Endothelial cell of umbilical vein (primary cell): ENCODE measurements around the gene TLNRD1. TPM values are rescaled to one million over a fixed set of nuclear protein-coding genes. Genes with fewer than 3 reads are reported as not detected.
A peak's percentile ranks its signal among the peaks of the same experiment; 100 is the strongest.

ENCODE experiments used
- BruUV-seq: library from RNA; stranded (reverse); fragments of 400-500 nt; replicated peaks from 2 replicates; lab custom pipeline; 2021; lab: Mats Ljungman, UMichigan
- CTCF ChIA-PET: fragments of 300-600, 350-600 bp; sonication (Branson Sonifier 250); formaldehyde crosslinking; loops from one replicate; lab custom pipeline; 2021; ENCODE audit warnings: antibody characterized with exemption, inconsistent platforms; lab: Charles Lee
- POLR2A ChIA-PET: fragments of 300-600, 350-600 bp; sonication (Branson Sonifier 250); formaldehyde crosslinking; loops from one replicate; lab custom pipeline; 2021; ENCODE audit warnings: antibody characterized with exemption, inconsistent platforms; lab: Charles Lee
- DNase-seq: peaks from one replicate; pipeline ENCODE4 v3.0.0-alpha.2; 2011; ENCODE audit warnings: low read depth, low spot score
- FAIRE-seq: peaks from 2 replicates; lab custom pipeline; 2011; peaks lifted over from hg19 to GRCh38; lab: Jason Lieb, UNC
- H2AFZ ChIP-seq: 2 replicates; pipeline ENCODE4 v1.6.0; 2012; ENCODE audit warnings: low read depth, low read length, control low read depth, inconsistent platforms
- H3K27ac ChIP-seq: 2 replicates; pipeline ENCODE4 v1.5.1; 2011; ENCODE audit warnings: low read depth, mild to moderate bottlenecking, control low read depth, low read length, moderate library complexity; ENCODE audit not compliant: insufficient read depth
- H3K27me3 ChIP-seq, 2 experiments: 2 replicates each; pipeline versions ENCODE4 v1.6.0 to v1.6.1; 2011; ENCODE audit warnings: low read length in 2 of 2, mixed read lengths in 1 of 2; ENCODE audit not compliant: control insufficient read depth in 2 of 2, insufficient read depth in 2 of 2
- H3K36me3 ChIP-seq, 2 experiments: 2 replicates in 1 of 2; 3 replicates in 1 of 2; pipeline ENCODE4 v1.5.1; 2011; ENCODE audit warnings: low read length in 2 of 2, mild to moderate bottlenecking in 1 of 2, moderate library complexity in 1 of 2; ENCODE audit not compliant: control insufficient read depth in 2 of 2, insufficient read depth in 2 of 2; ENCODE audit errors: extremely low read depth in 1 of 2
- H3K4me1 ChIP-seq: 3 replicates; pipeline ENCODE4 v1.5.1; 2011; ENCODE audit warnings: mild to moderate bottlenecking, low read length; ENCODE audit not compliant: control insufficient read depth, insufficient read depth; ENCODE audit errors: extremely low read depth
- H3K4me2 ChIP-seq: 2 replicates; pipeline ENCODE4 v1.6.1; 2011; ENCODE audit warnings: low read length, control low read depth, mixed read lengths; ENCODE audit not compliant: insufficient read depth
- H3K4me3 ChIP-seq, 3 experiments: fragments of 200-600 bp in 1 of 3; sonication (generic), shearing (Covaris generic) in 1 of 3; replicated peaks in 1 of 3; 2 replicates each; pipeline ENCODE4 v1.5.1; 2011 to 2016; ENCODE audit warnings: control low read depth in 3 of 3, low read length in 3 of 3, mild to moderate bottlenecking in 2 of 3, inconsistent platforms in 1 of 3, low read depth in 1 of 3, moderate library complexity in 1 of 3; ENCODE audit not compliant: insufficient read depth in 1 of 3
- H3K79me2 ChIP-seq: 2 replicates; pipeline ENCODE4 v1.6.0; 2012; ENCODE audit warnings: low read length, inconsistent platforms; ENCODE audit not compliant: control insufficient read depth, insufficient read depth
- H3K9ac ChIP-seq: replicated peaks from 2 replicates; pipeline ENCODE3; 2011; ENCODE audit warnings: low read length, control low read depth; ENCODE audit not compliant: insufficient read depth; ENCODE audit errors: extremely low read depth
- H3K9me1 ChIP-seq: replicated peaks from 3 replicates; pipeline ENCODE4 v1.6.0; 2011; ENCODE audit warnings: mild to moderate bottlenecking, low read length; ENCODE audit not compliant: control insufficient read depth, insufficient read depth; ENCODE audit errors: extremely low read depth
- H3K9me3 ChIP-seq: replicated peaks from 2 replicates; pipeline ENCODE4 v1.5.1; 2012; ENCODE audit warnings: low read length, inconsistent platforms; ENCODE audit not compliant: control insufficient read depth, insufficient read depth
- H4K20me1 ChIP-seq: replicated peaks from 2 replicates; pipeline ENCODE3; 2011; ENCODE audit warnings: mild to moderate bottlenecking, low read length; ENCODE audit not compliant: control insufficient read depth, insufficient read depth; ENCODE audit errors: extremely low read depth
- CTCF ChIP-seq, 2 donors: IDR thresholded peaks; 1 replicate in 1 of 2; 2 replicates in 1 of 2; pipeline ENCODE4 v1.5.1; 2011; ENCODE audit warnings: low read length in 2 of 2, mild to moderate bottlenecking in 2 of 2, moderate library complexity in 2 of 2, control low read depth in 1 of 2, inconsistent platforms in 1 of 2, low read depth in 1 of 2; ENCODE audit not compliant: insufficient read depth in 1 of 2; ENCODE audit errors: extremely low read depth in 1 of 2
- EZH2 ChIP-seq: IDR thresholded peaks from 2 replicates; pipeline ENCODE4 v1.6.1; 2012; ENCODE audit warnings: borderline replicate concordance, low read depth, mild to moderate bottlenecking, moderate library complexity, low read length, inconsistent platforms; ENCODE audit not compliant: severe bottlenecking
- FOS ChIP-seq: IDR thresholded peaks from 2 replicates; pipeline ENCODE4 v1.6.1; 2011; ENCODE audit warnings: mild to moderate bottlenecking, low read length, moderate library complexity, borderline replicate concordance; ENCODE audit not compliant: insufficient read depth
- JUN ChIP-seq: IDR thresholded peaks from 2 replicates; pipeline ENCODE4 v1.6.1; 2011; ENCODE audit warnings: borderline replicate concordance, low read depth; ENCODE audit not compliant: insufficient read length, insufficient read depth
- MAX ChIP-seq: IDR thresholded peaks from 2 replicates; pipeline ENCODE4 v1.6.1; 2011; ENCODE audit not compliant: insufficient read depth, insufficient read length
- MYC ChIP-seq: IDR thresholded peaks from one replicate; pipeline ENCODE4 v1.6.1; 2011; ENCODE audit warnings: mild to moderate bottlenecking, low read depth, low read length
- dilution Hi-C: fragments of 300-500 bp; cut with MboI; formaldehyde crosslinking; loops from one replicate; pipeline ENCODE4 v1.15.0; 2019; ENCODE audit warnings: low sequenced_read_pairs; ENCODE audit not compliant: extremely low pct_ligation_motif_present
- intact Hi-C: fragments of 100-400 bp; cut with micrococcal nuclease; formaldehyde crosslinking; loops from one replicate; pipeline ENCODE4 v1.10.0; 2022
- polyA plus RNA-seq, 4 experiments: library from polyadenylated mRNA; depleted of rRNA in 3 of 4; stranded (reverse) in 3 of 4; unstranded in 1 of 4; fragments of >200 nt; gene quantifications; 2 replicates each; pipeline versions ENCODE4 v1.2.1 to v1.2.3, GENCODE V29; 2011 to 2012; ENCODE audit warnings: missing spikeins in 1 of 4
- total RNA-seq: library from RNA; stranded (reverse); gene quantifications from 2 replicates; pipeline ENCODE4 v1.2.3, GENCODE V29; 2021

Gene TLNRD1
- total and polyA plus RNA-seq, 2 donors (not counting 3 experiments of a cell fraction or from before 2014, with no cell fraction given) = 17.8 to 33.0 TPM

GRCh38 chr15:81006124-81006523, 5.4 kb downstream of the TLNRD1 start:
- Histone ChIP-seq H3K9me3 (no peaks in the 10 kb centered on the region), H3K9ac (no peak overlapping the region), H3K36me3 (peaks cover 0 to 4% of the 10 kb centered on the region in 2 experiments), H3K79me2 (peaks cover 65% of the 10 kb centered on the region), H2AFZ (no peak overlapping the region), H4K20me1 (peaks cover 4% of the 10 kb centered on the region), H3K4me1 (peaks cover 28% of the 10 kb centered on the region), H3K4me3 (no peak overlapping the region), H3K27me3 (no peaks in the 10 kb centered on the region), H3K4me2 (no peak overlapping the region), H3K27ac (no peak overlapping the region), H3K9me1 (no peaks in the 10 kb centered on the region)
- TF ChIP-seq MYC = no peak
- no peak for TF ChIP-seq FOS
- no peak for TF ChIP-seq MAX
- no peak for TF ChIP-seq EZH2
- TF ChIP-seq JUN = no peak
- no peak for TF ChIP-seq CTCF (IDR thresholded peaks at IDR 0.05; ENCODE audit: extremely low read depth in 1 of 2, insufficient read depth in 1 of 2, low read depth in 1 of 2, low read length in 2 of 2)
- FAIRE-seq = peak; percentile 31
- no TSS peak for BruUV-seq
- ChIA-PET CTCF (interaction anchor here (0.9 to 2.1 kb wide), 2 partner anchors 101 to 261 kb away, joined by 3 to 5 read pairs; no protein-coding TSS in a partner anchor), POLR2A (no interaction called here)
- dilution Hi-C loops (no loop called here), intact Hi-C loops (loop anchor here (10.0 kb wide), 1 partner anchor 1039 kb away; the partner anchor contains the start of gene MEX3B)
- DNase-seq = no peak
